HG02973 (cell line): ENCODE results near the gene VSIG2.

Experiments
- ATAC-seq: cut with Tn5 transposase; IDR thresholded peaks from one replicate; pipeline ENCODE4 v1.9.1; 2021; ENCODE audit warnings: moderate library complexity; ENCODE audit not compliant: unreplicated experiment

VSIG2 gene

GRCh38 chr11:124749912-124750311 lies 2.1 kb downstream of the VSIG2 start:
- ATAC-seq = no peak

GRCh38 chr11:124748481-124749343 lies 3.3 kb downstream of the VSIG2 start:
- no peak for ATAC-seq

- no peak for ATAC-seq
Measured at GRCh38 chr11:124748100-124748418, 4.0 kb downstream of the VSIG2 start.

- no peak for ATAC-seq
Measured at GRCh38 chr11:124747406-124748099, 4.5 kb downstream of the VSIG2 start.

GRCh38 chr11:124746621-124747243 lies 5.3 kb downstream of the VSIG2 start:
- peak; percentile 93 for ATAC-seq

GRCh38 chr11:124745835-124746620 lies 6.0 kb downstream of the VSIG2 start:
- peak; percentile 27 for ATAC-seq

- no peak for ATAC-seq
Measured at GRCh38 chr11:124745270-124745834, 6.7 kb downstream of the VSIG2 start.

- no peak for ATAC-seq
Measured at GRCh38 chr11:124743050-124743449, 9.0 kb downstream of the VSIG2 start.

- ATAC-seq = no peak
Measured at GRCh38 chr11:124742555-124742954, 9.5 kb downstream of the VSIG2 start.

- ATAC-seq = peak; percentile 40
Measured at GRCh38 chr11:124740277-124740882, 11.7 kb downstream of the VSIG2 start.

- peak; percentile 98 for ATAC-seq
Measured at GRCh38 chr11:124739479-124740276, 12.4 kb downstream of the VSIG2 start, which contains the start of gene NRGN. Gene NRGN, plus strand, starts transcription at chr11:124739942. Its CDS starts 143 bp downstream, at chr11:124740085.

GRCh38 chr11:124738713-124739478 lies 13.2 kb downstream of the VSIG2 start:
- no peak for ATAC-seq

GRCh38 chr11:124737638-124738305 lies 14.3 kb downstream of the VSIG2 start:
- no peak for ATAC-seq

- no peak for ATAC-seq
Measured at GRCh38 chr11:124736736-124737135, 15.3 kb downstream of the VSIG2 start.

GRCh38 chr11:124732230-124732629 lies 19.8 kb downstream of the VSIG2 start:
- no peak for ATAC-seq

- no peak for ATAC-seq
Measured at GRCh38 chr11:124729571-124729970, 22.5 kb downstream of the VSIG2 start.

- no peak for ATAC-seq
Measured at GRCh38 chr11:124728134-124728533, 23.9 kb downstream of the VSIG2 start.

GRCh38 chr11:124727474-124727873 lies 24.6 kb downstream of the VSIG2 start:
- no peak for ATAC-seq
